PC-3 (cell line): ENCODE data around the gene ZNF831. TPM values are rescaled to one million over a fixed set of nuclear protein-coding genes. Genes with fewer than 3 reads are reported as not detected.

Experiments used
- ATAC-seq: fragments of 200-7000 bp; cut with Tn5 transposase; 2 replicates; pipeline ENCODE4 v1.9.1; 2020; ENCODE audit warnings: mild to moderate bottlenecking, moderate library complexity
- BruUV-seq: library from RNA; stranded (reverse); fragments of 400-500 nt; replicated peaks from 2 replicates; lab custom pipeline; 2021; lab: Mats Ljungman, UMichigan
- CTCF ChIA-PET: fragments of 300-600 bp; sonication (Branson Sonifier 250); formaldehyde crosslinking; loops from one replicate; lab custom pipeline; 2022; ENCODE audit warnings: antibody characterized with exemption; lab: Charles Lee
- POLR2A ChIA-PET: fragments of 300-600 bp; sonication (Branson Sonifier 250); formaldehyde crosslinking; loops from one replicate; lab custom pipeline; 2022; ENCODE audit warnings: antibody characterized with exemption; ENCODE audit not compliant: unreplicated experiment; lab: Charles Lee
- DNase-seq: peaks from one replicate; pipeline ENCODE4 v3.0.0-alpha.2; 2015
- H2AFZ ChIP-seq: fragments of 300-600 bp; sonication (generic); 2 replicates; pipeline ENCODE4 v1.6.0; 2016; ENCODE audit warnings: antibody characterized with exemption, low read length
- H3F3A ChIP-seq: fragments of 300-600 bp; sonication (generic); one replicate; pipeline ENCODE4 v1.6.0; 2017; ENCODE audit warnings: antibody characterized with exemption, low read length, control low read depth, mild to moderate bottlenecking; ENCODE audit not compliant: unreplicated experiment
- H3K27ac ChIP-seq: fragments of 300-600 bp; sonication (generic); 2 replicates; pipeline ENCODE4 v1.5.1; 2016; ENCODE audit warnings: mild to moderate bottlenecking, low read length
- H3K27me3 ChIP-seq: fragments of 300-600 bp; sonication (generic); 2 replicates; pipeline ENCODE4 v1.6.1; 2016; ENCODE audit warnings: low read length, mixed read lengths
- H3K36me3 ChIP-seq: fragments of 300-600 bp; sonication (generic); 2 replicates; pipeline ENCODE4 v1.6.1; 2016; ENCODE audit warnings: low read depth, mixed run types, low read length, mixed read lengths
- H3K4me1 ChIP-seq: fragments of 300-600 bp; sonication (generic); 2 replicates; pipeline ENCODE4 v1.5.1; 2016; ENCODE audit warnings: low read length; ENCODE audit not compliant: insufficient read depth
- H3K4me2 ChIP-seq: fragments of 300-600 bp; sonication (generic); 2 replicates; pipeline ENCODE4 v1.6.0; 2016; ENCODE audit warnings: low read length
- H3K4me3 ChIP-seq: fragments of 300-600 bp; sonication (generic); 2 replicates; pipeline ENCODE4 v1.5.1; 2016; ENCODE audit warnings: mild to moderate bottlenecking, low read length, mixed read lengths
- H3K79me2 ChIP-seq: fragments of 300-600 bp; sonication (generic); 2 replicates; pipeline ENCODE4 v1.6.1; 2017; ENCODE audit warnings: low read length, mixed read lengths
- H3K9ac ChIP-seq: fragments of 300-600 bp; sonication (generic); 2 replicates; pipeline ENCODE4 v1.6.0; 2016; ENCODE audit warnings: mild to moderate bottlenecking, low read length
- H3K9me2 ChIP-seq: fragments of 300-600 bp; sonication (generic); replicated peaks from 2 replicates; pipeline ENCODE4 v1.6.1; 2016; ENCODE audit warnings: mixed run types, low read length, mixed read lengths
- H3K9me3 ChIP-seq: fragments of 300-600 bp; sonication (generic); 2 replicates; pipeline ENCODE4 v1.6.1; 2016; ENCODE audit warnings: low read length, mixed read lengths
- H4K20me1 ChIP-seq: fragments of 300-600 bp; sonication (generic); 2 replicates; pipeline ENCODE4 v1.6.1; 2016; ENCODE audit warnings: low read length, mixed read lengths
- EZH2 ChIP-seq: fragments of 300-600 bp; sonication (generic); IDR thresholded peaks from one replicate; pipeline ENCODE4 v1.6.1; 2017; ENCODE audit warnings: antibody characterized with exemption, mild to moderate bottlenecking, low read length; ENCODE audit not compliant: unreplicated experiment
- EZH2phosphoT487 ChIP-seq: fragments of 300-600 bp; sonication (generic); IDR thresholded peaks from 2 replicates; pipeline ENCODE4 v1.6.1; 2018; ENCODE audit warnings: mild to moderate bottlenecking, antibody characterized with exemption, low read length, borderline replicate concordance
- intact Hi-C: fragments of 100-400 bp; cut with micrococcal nuclease; formaldehyde crosslinking; loops from 2 replicates; pipeline ENCODE4 v1.9.0; 2023
- total RNA-seq: library from RNA; depleted of rRNA; stranded (reverse); fragments of >200 nt; gene quantifications from 2 replicates; pipeline ENCODE4 v1.2.3, GENCODE V29; 2014
- TF ChIP-seq, protein P1 (sequence below): fragments of 300-600 bp; sonication (generic); conservative IDR thresholded peaks from 2 replicates; pipeline ENCODE4 v1.5.1; 2017; ENCODE audit warnings: antibody characterized with exemption, low read depth, mild to moderate bottlenecking, low read length

ZNF831 gene
- total RNA-seq, 1 experiment from 2014 or later: not detected

DNA sequence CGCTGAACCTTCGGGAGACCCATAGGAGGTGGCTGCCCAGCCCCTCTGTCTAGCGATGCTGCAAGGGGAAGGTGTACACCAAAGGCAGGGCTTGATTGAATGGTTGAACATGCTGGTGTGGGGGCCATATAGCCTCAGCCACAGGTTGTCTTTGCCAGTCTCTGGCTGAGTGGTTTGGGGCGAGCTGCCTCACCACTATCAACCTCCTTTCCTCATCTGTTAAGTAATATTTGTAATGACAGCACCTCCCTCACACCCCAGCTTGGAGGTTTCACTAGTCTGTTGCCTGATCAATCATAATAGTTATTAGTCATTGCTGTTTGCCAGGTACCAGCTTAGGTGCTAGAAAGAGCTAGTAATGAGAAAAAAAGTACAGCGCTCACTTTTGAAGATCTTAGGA is 11.8 kb upstream of the ZNF831 start:
- no TSS peak for BruUV-seq
- POLR2A ChIA-PET: no interaction called here

DNA sequence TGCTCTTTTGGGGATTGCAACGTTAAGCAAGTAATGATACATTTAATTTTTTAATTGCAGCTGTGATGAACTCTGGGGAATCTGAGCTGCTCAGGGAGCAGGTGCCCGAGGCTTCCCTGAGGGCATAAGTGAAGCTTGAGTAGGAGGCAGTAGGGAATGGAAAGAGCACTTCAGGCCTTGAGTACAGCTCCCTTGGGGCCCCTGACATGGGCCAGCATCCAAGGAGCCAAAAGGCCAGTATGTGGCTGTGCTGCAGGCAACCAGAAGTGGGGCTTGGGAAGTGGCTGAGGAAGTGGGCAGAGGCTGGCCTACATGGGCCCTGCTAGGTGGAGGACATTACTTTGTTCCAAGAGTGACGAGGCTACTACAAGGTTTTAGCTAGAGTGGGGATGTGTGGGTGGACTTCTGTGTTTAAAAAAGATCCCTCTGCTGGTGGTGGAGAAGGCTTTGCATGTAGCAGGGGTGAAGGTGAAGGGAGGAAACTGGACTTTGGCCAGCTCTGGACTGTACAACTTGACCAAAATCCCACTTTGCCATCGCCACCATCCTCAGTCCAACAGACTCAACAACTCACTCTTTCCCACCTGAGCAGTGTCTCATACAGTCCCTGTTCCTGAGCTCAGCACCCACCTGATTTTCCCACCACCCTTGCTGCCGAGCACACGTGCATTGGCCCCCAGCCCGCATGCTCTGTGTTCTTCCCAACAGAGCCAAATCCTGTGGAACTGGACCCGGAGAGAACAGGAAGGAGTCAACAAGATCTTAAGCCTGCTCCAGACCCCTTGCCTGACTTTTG is 10.9 kb upstream of the ZNF831 start:
- Histone ChIP-seq H2AFZ (no peak overlapping the region), H3K4me1 (no peaks in the 10 kb centered on the region), H3K4me3 (no peak overlapping the region), H3K27me3 (peaks cover 90% of the 10 kb centered on the region), H4K20me1 (no peaks in the 10 kb centered on the region), H3K4me2 (no peak overlapping the region), H3K79me2 (no peaks in the 10 kb centered on the region), H3K9me3 (no peaks in the 10 kb centered on the region), H3K9me2 (no peaks in the 10 kb centered on the region), H3K36me3 (no peaks in the 10 kb centered on the region), H3K27ac (no peak overlapping the region), H3F3A (no peaks in the 10 kb centered on the region), H3K9ac (no peak overlapping the region)
- intact Hi-C loops: no loop called here
- TF ChIP-seq EZH2 (no peak), EZH2phosphoT487 (no peak)
- TF ChIP-seq, protein P1, sequence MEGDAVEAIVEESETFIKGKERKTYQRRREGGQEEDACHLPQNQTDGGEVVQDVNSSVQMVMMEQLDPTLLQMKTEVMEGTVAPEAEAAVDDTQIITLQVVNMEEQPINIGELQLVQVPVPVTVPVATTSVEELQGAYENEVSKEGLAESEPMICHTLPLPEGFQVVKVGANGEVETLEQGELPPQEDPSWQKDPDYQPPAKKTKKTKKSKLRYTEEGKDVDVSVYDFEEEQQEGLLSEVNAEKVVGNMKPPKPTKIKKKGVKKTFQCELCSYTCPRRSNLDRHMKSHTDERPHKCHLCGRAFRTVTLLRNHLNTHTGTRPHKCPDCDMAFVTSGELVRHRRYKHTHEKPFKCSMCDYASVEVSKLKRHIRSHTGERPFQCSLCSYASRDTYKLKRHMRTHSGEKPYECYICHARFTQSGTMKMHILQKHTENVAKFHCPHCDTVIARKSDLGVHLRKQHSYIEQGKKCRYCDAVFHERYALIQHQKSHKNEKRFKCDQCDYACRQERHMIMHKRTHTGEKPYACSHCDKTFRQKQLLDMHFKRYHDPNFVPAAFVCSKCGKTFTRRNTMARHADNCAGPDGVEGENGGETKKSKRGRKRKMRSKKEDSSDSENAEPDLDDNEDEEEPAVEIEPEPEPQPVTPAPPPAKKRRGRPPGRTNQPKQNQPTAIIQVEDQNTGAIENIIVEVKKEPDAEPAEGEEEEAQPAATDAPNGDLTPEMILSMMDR: no peak
- no peak for ATAC-seq
- no peak for DNase-seq
- POLR2A ChIA-PET: no interaction called here
- CTCF ChIA-PET: no interaction called here
- BruUV-seq: no TSS peak

More for the DNA sequence above, 11.8 kb upstream of the ZNF831 start:
- Histone ChIP-seq H3K4me1 (no peaks in the 10 kb centered on the region), H3K4me2 (no peak overlapping the region), H3K4me3 (no peak overlapping the region), H3F3A (no peaks in the 10 kb centered on the region), H4K20me1 (no peaks in the 10 kb centered on the region), H2AFZ (no peak overlapping the region), H3K9me2 (no peaks in the 10 kb centered on the region), H3K27me3 (peaks cover 90% of the 10 kb centered on the region), H3K9ac (no peak overlapping the region), H3K79me2 (no peaks in the 10 kb centered on the region), H3K36me3 (no peaks in the 10 kb centered on the region), H3K27ac (no peak overlapping the region), H3K9me3 (no peaks in the 10 kb centered on the region)
- TF ChIP-seq, protein P1: no peak
- no peak for TF ChIP-seq EZH2
- TF ChIP-seq EZH2phosphoT487: no peak
- CTCF ChIA-PET: no interaction called here
- ATAC-seq (no peak), DNase-seq (no peak)
- intact Hi-C loops: no loop called here

DNA sequence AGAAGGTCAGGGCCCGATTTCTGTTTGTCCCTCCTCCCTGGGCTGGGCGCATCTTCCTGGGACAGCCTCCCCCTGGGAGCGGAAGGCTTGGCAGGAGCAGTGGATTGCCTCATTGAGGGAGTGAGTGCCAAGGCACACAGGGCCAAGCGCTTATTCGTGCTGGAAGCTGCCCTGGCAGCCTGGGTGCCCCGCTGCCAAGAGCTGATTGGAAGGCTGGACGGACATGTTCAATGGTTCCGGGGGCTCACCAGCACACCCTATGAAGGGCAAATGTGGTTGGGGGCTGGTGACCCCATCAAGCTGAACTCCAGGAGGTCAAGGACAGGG is 10.3 kb upstream of the ZNF831 start:
- no TSS peak for BruUV-seq

More for the DNA sequence above, 10.3 kb upstream of the ZNF831 start:
- H3K4me2 ChIP-seq: no peak overlapping the region
- no peak overlapping the region for H3K9ac ChIP-seq
- H3F3A ChIP-seq: no peaks in the 10 kb centered on the region
- intact Hi-C loops: no loop called here
- no peaks in the 10 kb centered on the region for H3K79me2 ChIP-seq
- H3K27me3 ChIP-seq: peaks cover 91% of the 10 kb centered on the region
- H4K20me1 ChIP-seq: no peaks in the 10 kb centered on the region
- no peaks in the 10 kb centered on the region for H3K36me3 ChIP-seq
- POLR2A ChIA-PET: no interaction called here
- ATAC-seq: no peak
- H3K9me2 ChIP-seq: no peaks in the 10 kb centered on the region
- no peaks in the 10 kb centered on the region for H3K4me1 ChIP-seq
- H3K9me3 ChIP-seq: no peaks in the 10 kb centered on the region
- CTCF ChIA-PET: no interaction called here
- H2AFZ ChIP-seq: no peak overlapping the region
- no peak overlapping the region for H3K27ac ChIP-seq
- H3K4me3 ChIP-seq: no peak overlapping the region
- DNase-seq: no peak
- TF ChIP-seq EZH2 (no peak), EZH2phosphoT487 (no peak)
- TF ChIP-seq, protein P1: no peak
